ENCODE results near the gene CST1. TPM values are rescaled to one million over a fixed set of nuclear protein-coding genes. Genes with fewer than 3 reads are reported as not detected.
"Not testable (repeated sequence)": the region's sequence is repeated elsewhere in the genome, so short reads cannot be mapped to it uniquely, and the experiment has no call there.

Gene CST1
- total RNA-seq, 1 experiment from 2014 or later = 1.2 TPM

DNA sequence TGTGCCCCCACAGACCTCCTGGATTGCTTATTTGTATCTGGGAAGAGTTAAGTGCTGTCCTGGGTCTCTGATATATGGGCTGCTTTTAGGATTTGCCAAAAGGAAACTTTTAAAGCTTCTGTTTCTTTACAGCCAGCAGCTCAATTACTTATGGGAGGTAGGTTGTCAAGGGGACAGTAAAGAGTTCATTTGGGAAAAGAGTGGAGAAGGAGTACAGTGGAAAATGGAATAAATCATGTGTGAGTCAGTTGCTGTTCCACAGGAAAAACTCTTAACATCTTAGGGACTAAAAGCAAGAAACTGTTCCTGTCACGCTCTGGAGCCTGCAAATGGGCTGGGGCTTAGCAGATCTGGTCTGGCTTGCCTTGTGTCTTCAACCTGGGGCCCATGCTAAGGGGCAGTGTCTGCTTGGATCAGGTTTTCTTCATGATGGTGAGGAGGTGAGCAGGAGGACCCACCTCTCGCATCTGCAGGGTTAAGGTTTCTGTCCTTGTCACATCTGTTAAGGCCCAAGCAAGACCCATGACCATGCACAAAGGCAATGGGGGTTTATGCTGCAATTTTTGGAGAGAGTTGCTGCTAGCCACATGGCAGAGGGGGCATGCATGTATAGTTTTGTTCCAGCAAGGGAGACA is 8.7 kb upstream of the CST1 start:
- no TSS peak for BruUV-seq (replicated peaks)
- Mint-ChIP-seq H3K4me1 (ENCODE audit: low read depth, unreplicated experiment) (peaks cover 8% of the 10 kb centered on the region), H3K27me3 (ENCODE audit: unreplicated experiment) (no peaks in the 10 kb centered on the region), H3K27ac (ENCODE audit: unreplicated experiment) (no peak overlapping the region), H3K36me3 (ENCODE audit: insufficient read depth, unreplicated experiment) (no peaks in the 10 kb centered on the region), H3K4me3 (ENCODE audit: low read depth, unreplicated experiment) (no peak overlapping the region), H3K9me3 (ENCODE audit: low read depth, unreplicated experiment) (no peaks in the 10 kb centered on the region)
- no peak for DNase-seq
- intact Hi-C loops (cut with micrococcal nuclease; ENCODE audit: unreplicated experiment) = no loop called here
- TF ChIP-seq, protein P1, sequence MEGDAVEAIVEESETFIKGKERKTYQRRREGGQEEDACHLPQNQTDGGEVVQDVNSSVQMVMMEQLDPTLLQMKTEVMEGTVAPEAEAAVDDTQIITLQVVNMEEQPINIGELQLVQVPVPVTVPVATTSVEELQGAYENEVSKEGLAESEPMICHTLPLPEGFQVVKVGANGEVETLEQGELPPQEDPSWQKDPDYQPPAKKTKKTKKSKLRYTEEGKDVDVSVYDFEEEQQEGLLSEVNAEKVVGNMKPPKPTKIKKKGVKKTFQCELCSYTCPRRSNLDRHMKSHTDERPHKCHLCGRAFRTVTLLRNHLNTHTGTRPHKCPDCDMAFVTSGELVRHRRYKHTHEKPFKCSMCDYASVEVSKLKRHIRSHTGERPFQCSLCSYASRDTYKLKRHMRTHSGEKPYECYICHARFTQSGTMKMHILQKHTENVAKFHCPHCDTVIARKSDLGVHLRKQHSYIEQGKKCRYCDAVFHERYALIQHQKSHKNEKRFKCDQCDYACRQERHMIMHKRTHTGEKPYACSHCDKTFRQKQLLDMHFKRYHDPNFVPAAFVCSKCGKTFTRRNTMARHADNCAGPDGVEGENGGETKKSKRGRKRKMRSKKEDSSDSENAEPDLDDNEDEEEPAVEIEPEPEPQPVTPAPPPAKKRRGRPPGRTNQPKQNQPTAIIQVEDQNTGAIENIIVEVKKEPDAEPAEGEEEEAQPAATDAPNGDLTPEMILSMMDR (IDR thresholded peaks at IDR 0.05; ENCODE audit: unreplicated experiment) = no peak
- CTCF ChIA-PET = no interaction called here

DNA sequence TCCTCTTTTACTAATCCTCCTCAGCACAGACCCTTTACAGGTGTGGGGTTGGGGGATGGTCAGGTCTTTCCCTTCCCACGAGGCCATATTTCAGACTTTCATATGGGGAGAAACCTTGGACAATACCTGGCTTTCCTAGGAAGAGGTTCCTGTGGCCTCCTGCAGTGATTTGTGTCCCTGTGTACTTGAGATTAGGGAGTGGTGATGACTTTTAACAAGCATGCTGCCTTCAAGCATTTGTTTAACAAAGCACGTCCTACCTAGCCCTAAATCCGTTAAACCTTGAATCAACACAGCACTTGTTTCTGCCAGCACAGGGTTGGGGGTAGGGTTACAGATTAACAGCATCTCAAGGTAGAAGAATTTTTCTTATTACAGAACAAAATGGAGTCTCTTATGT is 6.1 kb upstream of the CST1 start:
- intact Hi-C loops (cut with micrococcal nuclease; ENCODE audit: unreplicated experiment); H3K27ac Mint-ChIP-seq (ENCODE audit: unreplicated experiment); H3K4me3 Mint-ChIP-seq (ENCODE audit: low read depth, unreplicated experiment); CTCF ChIA-PET; BruUV-seq (replicated peaks); H3K9me3 Mint-ChIP-seq (ENCODE audit: low read depth, unreplicated experiment); H3K27me3 Mint-ChIP-seq (ENCODE audit: unreplicated experiment); H3K4me1 Mint-ChIP-seq (ENCODE audit: low read depth, unreplicated experiment); H3K36me3 Mint-ChIP-seq (ENCODE audit: insufficient read depth, unreplicated experiment); DNase-seq: not testable (repeated sequence)

DNA sequence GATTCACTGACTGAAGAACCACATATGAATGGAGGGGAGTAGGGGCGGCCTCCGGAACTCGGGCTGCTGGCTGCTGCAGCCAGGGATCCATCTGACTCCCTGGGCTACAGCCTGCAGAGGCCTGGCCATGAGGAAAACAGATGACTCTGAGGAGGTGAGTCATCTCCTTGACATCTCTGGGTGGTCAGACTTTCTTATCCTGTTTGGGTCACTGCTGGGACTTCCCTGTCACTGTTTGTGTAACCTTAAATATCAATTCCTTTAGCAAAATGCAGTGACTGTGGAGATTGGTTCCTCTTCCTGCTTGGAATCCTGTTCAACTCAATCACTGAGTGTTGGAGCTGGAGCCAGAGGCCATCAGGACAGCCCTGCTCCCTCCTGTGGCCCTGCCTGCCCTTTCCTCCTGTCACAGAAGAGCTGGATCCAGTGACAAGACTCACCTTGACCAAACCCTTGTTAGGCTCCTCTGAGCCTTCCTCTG is 4.4 kb upstream of the CST1 start:
- H3K36me3 Mint-ChIP-seq (ENCODE audit: insufficient read depth, unreplicated experiment); H3K27me3 Mint-ChIP-seq (ENCODE audit: unreplicated experiment); H3K27ac Mint-ChIP-seq (ENCODE audit: unreplicated experiment); H3K4me3 Mint-ChIP-seq (ENCODE audit: low read depth, unreplicated experiment); intact Hi-C loops (cut with micrococcal nuclease; ENCODE audit: unreplicated experiment); H3K9me3 Mint-ChIP-seq (ENCODE audit: low read depth, unreplicated experiment); BruUV-seq (replicated peaks); CTCF ChIA-PET; H3K4me1 Mint-ChIP-seq (ENCODE audit: low read depth, unreplicated experiment): not testable (repeated sequence)
- DNase-seq = peak; percentile 0

DNA sequence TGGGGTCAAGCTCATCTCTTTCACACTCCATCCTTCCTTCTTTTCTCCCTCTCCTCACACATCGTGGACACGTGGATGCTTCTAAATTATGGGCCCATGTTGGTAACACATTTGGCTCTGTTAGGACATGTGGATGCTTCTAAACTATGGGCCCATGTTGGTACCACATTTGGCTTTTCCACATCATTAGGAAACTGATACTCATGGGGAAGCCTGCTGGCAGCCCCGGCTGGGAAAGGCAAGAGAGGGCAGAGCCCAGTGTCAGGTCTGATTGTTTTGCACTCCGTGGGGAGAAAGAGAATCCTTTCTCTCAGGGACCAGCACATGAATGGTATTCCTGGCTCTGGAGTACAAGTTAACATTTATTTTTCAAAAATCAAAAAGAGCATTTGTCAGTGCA is 4.0 kb upstream of the CST1 start:
- TF ChIP-seq, protein P1 (IDR thresholded peaks at IDR 0.05; ENCODE audit: unreplicated experiment) = no peak
- no TSS peak for BruUV-seq (replicated peaks)
- no peaks in the 10 kb centered on the region for H3K27me3 Mint-ChIP-seq (ENCODE audit: unreplicated experiment)
- no peak for DNase-seq
- no peaks in the 10 kb centered on the region for H3K36me3 Mint-ChIP-seq (ENCODE audit: insufficient read depth, unreplicated experiment)
- no peak overlapping the region for H3K27ac Mint-ChIP-seq (ENCODE audit: unreplicated experiment)
- H3K4me1 Mint-ChIP-seq (ENCODE audit: low read depth, unreplicated experiment) = peaks cover 8% of the 10 kb centered on the region
- no peaks in the 10 kb centered on the region for H3K9me3 Mint-ChIP-seq (ENCODE audit: low read depth, unreplicated experiment)
- no peak overlapping the region for H3K4me3 Mint-ChIP-seq (ENCODE audit: low read depth, unreplicated experiment)
- intact Hi-C loops (cut with micrococcal nuclease; ENCODE audit: unreplicated experiment) = no loop called here
- CTCF ChIA-PET = no interaction called here

DNA sequence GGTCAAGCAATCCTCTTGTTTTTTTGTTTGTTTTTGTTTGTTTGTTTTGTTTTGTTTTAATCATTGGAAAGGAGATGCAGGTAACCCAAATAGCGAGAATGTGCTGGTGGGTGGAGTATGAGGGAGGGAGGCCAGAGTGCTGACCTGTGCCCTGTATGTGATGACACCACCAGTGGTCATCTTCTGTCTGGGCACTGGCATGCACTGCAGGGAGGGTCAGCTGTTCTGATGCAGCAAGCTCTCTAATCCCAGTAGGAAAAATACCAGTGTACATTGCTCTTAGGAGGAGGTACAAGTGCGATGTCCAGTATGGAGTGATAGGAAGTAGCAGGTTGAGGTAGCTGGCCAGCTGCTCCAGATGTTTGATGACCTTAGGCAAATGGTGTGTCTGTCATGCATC is 2.9 kb upstream of the CST1 start:
- Mint-ChIP-seq H3K27ac (ENCODE audit: unreplicated experiment) (no peak overlapping the region), H3K4me3 (ENCODE audit: low read depth, unreplicated experiment) (no peak overlapping the region), H3K4me1 (ENCODE audit: low read depth, unreplicated experiment) (peaks cover 8% of the 10 kb centered on the region), H3K36me3 (ENCODE audit: insufficient read depth, unreplicated experiment) (no peaks in the 10 kb centered on the region), H3K9me3 (ENCODE audit: low read depth, unreplicated experiment) (no peaks in the 10 kb centered on the region), H3K27me3 (ENCODE audit: unreplicated experiment) (no peaks in the 10 kb centered on the region)
- TF ChIP-seq, protein P1 (IDR thresholded peaks at IDR 0.05; ENCODE audit: unreplicated experiment) = no peak
- CTCF ChIA-PET = no interaction called here
- DNase-seq = no peak
- BruUV-seq (replicated peaks) = no TSS peak
- intact Hi-C loops (cut with micrococcal nuclease; ENCODE audit: unreplicated experiment) = no loop called here

Measured in Calu3 (cell line).